Measurements from ENCODE around the gene SESN1. TPM values are rescaled to one million over a fixed set of nuclear protein-coding genes. Genes with fewer than 3 reads are reported as not detected.

SESN1 gene
- total RNA-seq, 1 donor from 2014 or later: 8.2 TPM

- ATAC-seq: no peak
Measured at GRCh38 chr6:109024784-109025183, 69.9 kb downstream of the SESN1 start.

- no peak for ATAC-seq
Measured at GRCh38 chr6:109024368-109024767, 70.3 kb downstream of the SESN1 start.

DNA sequence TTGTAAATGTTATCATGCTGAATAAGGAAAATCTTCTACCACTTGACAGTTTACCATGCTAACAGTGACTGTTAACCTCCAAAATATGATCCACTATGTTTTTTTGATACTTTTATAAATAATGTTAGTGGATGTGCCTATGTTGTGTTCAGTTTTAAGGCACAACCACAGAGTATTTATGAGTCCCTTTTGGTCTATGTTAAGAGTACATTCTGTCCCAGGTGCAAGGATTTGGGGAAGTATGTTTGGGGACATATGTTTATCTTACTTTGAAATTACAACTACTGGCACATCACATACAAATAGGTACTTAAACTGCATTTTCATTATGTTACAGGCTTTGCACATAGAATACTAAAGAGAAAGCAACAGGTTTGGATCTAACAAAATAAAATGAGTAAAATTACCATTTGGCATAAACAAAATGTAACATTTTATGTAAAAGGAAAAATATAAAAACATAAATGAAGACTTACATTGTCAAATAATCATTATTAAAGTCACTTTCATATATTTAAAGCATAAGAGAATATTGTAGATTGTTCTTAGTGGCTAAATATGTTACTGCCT, 71.2 kb downstream of the SESN1 start:
- ATAC-seq: no peak

DNA sequence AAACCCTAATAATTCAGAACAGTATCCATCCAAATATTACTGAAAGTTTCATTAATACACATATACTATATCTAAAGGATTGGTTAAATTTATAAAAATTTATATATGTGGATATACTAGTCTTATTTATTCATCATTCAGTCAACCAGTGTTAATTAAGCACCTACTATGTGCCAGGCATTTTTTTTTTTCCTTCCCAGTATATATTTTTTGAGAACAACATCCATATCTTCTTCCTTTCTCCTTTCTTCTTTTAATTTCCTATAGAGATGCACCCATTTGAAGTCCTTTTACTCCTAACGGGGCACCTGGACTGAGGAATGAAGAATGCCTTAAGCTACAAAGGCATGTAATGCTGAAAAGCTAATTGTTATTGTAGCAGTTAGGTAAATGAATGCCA, 72.8 kb downstream of the SESN1 start:
- no peak for ATAC-seq

GRCh38 chr6:109019911-109020310, 74.7 kb downstream of the SESN1 start:
- ATAC-seq: no peak

DNA sequence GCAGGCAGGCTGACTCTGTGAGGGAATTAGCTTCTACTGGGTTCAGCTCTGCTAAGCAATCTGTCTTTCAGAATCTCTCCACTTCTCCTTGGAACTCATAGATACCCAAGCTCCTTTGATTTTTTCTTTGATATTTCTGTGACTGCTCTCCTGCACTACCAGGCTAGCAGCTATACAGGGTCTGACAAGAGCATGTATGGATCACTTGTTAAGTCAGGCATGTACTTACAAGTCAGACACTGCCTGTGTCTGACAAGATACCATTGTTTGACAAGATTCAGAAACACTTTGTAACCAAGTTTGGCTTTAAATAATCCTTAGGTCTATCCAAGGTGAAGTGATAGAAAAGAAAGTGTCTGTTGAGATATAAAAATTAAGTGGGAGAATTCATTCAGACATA, 79.5 kb downstream of the SESN1 start:
- ATAC-seq: peak; percentile 69

DNA sequence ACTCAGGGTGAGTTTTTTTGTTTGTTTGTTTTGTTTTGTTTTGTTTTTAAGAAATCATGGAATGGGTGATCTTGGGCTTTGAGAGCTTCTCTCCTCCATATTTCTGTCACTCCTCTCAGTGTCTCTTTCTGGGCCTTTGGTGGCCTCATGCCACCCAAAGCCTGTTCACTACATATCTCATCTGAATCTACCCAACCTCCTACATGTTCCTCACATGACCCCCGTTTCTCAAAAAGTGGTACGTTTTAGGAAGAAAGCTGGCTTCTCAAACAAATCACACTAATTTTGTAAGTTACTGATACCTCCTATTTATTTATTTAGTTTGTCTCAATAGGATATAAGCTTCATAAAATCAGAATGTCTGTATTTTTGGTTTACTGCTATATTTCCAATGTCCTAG, 80.0 kb downstream of the SESN1 start:
- ATAC-seq: no peak

DNA sequence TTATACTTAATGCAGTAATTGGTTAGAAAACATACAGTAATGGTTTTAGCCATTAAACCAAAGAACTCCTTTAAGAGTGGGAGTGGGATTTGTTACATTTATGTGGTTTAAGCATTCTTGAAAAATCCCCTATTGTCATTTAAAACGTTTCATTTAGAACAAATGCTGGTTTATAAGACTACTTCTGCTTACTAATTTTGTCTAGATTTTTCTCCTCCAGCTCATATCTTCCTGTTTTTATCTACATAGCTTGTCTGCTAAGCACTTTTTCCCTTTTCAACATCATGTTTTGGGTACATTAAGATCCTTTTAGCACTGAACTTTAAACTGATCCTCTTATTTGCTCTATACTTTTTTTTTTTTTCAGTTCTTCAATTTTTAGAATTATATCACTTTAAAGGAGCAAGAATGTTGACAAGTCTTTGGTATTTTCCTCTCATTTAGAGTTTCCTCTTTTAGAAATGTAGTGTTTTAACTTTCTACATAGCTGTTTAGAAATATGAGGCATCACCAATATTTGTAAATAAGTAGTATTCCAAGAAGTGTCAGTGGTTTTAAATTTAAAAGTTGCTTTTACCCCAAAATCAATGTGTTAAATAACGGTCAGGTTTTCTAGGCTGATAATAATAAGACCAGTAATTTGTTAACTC, 80.9 kb downstream of the SESN1 start:
- no peak for ATAC-seq

DNA sequence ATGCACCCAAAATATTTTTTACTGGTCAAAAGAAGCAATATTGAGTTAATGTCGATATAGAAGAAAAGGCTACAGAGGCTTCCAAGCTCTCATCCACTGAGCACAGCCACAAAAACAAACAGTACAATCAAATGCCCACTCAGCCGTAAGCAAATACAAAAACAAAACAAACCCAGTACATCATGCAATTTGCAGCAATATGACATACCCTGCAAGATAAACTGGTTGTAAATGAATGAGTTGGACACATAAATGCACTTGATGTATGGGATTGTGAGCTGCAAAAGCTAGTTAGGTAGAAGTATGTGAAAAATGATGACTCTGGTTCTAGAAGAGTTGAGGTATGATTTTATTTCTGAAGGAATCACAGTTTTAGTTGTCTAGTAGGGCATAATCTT, 83.9 kb downstream of the SESN1 start:
- no peak for ATAC-seq

- no peak for ATAC-seq
Measured at GRCh38 chr6:109009962-109010704, 84.5 kb downstream of the SESN1 start.

DNA sequence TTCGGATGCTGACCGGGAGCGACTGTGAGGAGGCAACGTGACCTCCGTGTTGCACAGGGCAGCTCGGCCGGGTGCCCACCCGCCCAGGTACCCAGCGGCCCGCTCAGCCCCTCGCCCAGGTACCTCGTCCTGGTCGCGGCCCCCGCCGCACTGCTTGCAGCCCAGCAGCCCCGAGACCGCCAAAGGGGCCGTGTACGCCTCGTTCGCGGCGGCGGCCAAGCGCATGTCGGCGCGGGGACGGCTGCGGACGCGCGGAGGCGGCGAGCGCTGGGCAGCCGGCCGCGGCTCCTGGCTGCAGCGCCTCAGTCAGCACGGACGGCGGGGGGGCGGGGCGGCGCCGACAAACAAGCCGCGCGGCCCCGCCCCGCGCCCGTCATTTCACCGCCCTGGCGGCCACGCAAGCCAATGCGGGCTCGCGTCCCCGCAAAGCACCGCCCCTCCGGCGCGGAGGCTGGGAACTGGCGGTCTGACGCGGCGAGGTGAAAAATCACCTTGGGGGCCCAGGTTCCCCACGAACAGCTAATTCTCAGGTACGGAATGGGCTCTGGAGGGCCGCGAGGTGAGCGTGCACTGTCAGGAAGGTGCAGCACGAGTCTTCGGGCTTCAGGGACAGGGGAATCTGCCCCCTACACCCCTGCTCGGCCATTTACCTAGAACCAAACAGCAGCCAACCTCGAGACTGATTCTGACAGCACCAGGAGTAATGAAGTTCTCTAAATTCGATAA, 85.2 kb downstream of the SESN1 start:
- peak; percentile 98 for ATAC-seq

DNA sequence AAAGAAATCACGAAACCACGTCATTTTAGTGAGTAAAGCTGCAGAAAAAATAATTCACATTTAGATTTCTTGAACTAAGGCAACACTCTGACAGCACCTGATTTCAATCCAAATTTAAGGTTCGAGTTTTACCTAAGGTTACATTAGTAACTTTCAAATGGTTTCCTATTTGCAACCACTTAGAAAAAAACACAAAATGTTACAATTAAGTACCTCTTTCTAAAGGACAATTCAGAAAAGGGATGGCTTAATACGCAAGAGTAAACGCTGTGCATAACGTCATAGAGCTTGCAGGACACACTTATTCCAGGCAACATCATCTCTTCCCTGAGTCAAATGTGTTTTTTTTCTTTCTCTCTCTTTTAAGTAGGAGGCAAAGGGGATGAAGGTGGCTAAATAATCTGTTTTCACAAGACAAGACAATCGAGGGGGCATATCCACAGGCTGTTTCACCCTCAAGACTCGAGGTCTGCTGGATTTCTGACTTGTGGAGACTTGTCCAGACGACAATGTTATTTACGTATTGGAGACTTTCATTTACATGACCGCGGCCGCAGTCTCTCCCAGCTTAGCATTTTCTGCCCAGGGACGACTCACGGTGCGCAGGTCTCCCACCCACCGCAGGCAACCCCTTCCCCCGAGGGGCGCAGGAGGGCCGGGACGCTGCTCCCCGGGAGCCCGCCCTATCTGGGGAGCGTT, 86.0 kb downstream of the SESN1 start:
- peak; percentile 42 for ATAC-seq

GRCh38 chr6:109008054-109008453, 86.6 kb downstream of the SESN1 start:
- no peak for ATAC-seq

DNA sequence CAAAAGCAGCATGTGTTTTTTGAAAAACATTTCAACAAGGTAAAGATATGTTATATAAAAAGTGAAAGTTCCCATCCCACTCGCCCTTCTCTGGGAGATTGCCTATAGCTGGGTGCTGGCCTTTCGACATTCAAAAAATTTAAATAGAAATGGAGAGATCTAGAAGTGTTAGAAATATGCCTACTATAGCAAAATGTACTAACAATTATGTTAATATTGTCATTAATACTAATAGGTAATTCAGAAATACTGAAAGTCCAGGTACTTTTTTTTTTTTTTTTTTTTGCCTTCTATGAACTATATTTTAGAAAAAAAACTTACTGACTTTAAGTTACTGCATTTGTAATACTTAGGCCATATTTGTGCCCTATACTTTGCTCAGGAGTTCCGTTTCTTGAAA, 87.1 kb downstream of the SESN1 start:
- ATAC-seq: no peak

- no peak for ATAC-seq
Measured at GRCh38 chr6:109006818-109007217, 87.8 kb downstream of the SESN1 start.

- no peak for ATAC-seq
Measured at GRCh38 chr6:109002882-109003281, 91.8 kb downstream of the SESN1 start.

DNA sequence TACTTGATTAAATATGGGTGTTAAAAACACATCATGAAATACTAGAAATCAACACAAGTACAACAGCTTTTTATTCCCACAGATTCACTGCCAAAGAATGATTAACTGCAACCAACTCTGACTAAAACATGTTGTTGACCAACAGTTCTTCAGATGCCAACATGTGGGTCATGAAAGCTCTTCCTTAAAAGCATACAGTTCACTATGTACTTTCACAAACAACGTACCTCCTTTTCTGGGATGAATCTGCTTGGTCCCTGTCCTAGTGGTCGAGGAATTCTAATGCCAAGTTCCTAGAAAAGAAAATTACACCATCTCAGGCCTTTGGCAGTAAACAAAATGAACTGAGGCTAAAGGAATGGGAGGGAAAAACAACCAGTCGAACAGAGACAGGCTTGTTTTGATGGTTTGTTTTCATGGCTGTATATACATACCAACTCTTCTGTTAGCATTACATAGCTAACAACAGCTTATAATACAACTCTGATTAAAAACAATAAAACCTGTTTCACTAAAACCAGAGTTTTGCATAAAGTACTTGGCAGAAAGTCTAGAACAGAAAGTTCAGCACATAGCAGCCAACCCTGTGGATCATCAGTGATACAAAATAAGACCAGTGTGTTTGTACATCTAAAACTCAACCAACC, 92.5 kb downstream of the SESN1 start:
- ATAC-seq: peak; percentile 20

DNA sequence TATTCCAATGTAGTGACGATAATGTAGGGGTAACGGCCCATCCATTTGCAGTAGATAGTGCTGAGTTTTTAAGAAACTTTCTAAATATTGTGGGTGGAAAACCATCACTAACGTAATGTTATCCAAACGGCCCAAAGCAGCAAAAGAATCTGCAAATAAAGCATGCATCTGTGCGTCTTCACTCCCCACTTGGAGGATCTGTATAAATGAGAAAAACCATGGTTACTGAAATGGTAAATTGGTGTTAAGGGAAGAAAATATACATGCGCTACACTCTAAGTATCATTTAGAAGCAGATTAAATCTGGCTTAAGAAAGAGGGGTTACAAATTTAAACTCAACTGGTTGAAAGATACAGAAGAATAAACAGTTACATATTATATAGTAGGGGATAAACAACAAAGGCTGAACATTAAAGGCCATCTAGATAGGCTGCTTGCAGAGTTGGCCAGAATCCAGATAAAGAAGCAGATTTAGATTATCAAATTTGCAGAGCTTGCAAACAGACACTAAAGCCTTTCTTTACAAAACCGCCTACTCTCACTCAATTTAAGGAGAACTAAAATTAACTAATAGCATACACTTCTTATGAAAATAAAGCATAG, 93.3 kb downstream of the SESN1 start:
- ATAC-seq: no peak

DNA sequence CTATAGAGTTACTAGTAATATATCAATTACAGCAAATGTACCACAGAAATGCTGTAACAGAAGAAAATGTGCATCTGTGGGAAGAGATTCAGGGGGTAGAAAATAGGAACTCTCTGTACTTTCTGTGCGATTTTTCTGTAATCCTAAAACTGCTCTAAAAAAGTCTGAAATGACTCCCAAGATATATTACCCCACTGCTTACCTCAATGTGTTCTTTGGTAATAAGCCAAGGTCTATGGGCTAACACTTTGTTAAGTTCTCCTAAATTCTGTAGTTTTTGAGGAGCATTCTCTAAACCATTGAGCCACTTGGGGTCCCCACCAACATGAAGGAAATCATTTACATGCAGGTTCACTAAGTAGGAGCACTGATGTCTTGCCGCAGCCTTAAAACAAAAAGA, 94.4 kb downstream of the SESN1 start:
- no peak for ATAC-seq

DNA sequence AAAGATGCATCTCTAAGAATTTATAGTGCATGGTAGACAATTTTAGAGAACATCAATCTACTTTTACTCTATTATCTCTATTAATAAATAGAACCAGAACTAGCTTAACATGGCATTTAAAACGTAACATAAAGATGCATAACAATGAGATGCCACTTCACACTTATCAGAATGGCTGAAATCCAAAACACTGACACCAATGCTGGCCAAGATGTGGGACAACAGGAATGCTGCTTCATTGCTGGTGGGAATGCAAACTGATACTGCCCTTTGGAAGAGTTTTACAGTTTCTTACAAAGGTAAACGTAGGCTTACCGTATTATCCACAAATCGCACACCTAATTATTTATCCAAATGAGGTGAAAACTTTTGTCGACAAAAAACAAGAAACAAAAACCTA, 95.2 kb downstream of the SESN1 start:
- ATAC-seq: no peak

DNA sequence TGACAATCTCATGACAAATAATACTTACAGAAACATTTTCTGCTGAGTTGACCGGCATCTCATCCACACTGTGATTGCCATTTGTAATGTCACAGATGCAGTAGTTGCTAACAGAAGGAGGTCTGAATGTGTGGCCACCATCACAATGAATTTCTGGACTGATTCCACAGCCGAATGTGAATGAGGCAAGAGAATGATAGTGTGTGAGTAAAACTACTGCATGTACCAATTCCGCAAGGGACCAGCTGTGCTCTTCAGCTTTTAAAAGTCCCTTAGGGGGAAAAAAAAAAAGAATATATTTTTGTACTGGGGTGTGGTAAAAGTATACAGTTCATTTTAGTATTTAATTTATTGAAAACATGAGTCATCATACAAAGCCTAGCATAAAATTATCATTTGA, 96.2 kb downstream of the SESN1 start:
- ATAC-seq: no peak

GRCh38 chr6:108996208-108996607, 98.4 kb downstream of the SESN1 start:
- ATAC-seq: no peak
